Adrenal gland (tissue), 5 donors: Measurements from ENCODE around the gene LILRB5.

Experiments used
- POLR2A ChIP-seq, 2 donors: fragments of 450-650 bp; IDR thresholded peaks; one replicate each; pipeline ENCODE4 v1.6.1; 2017; ENCODE audit warnings: antibody characterized with exemption in 2 of 2, mild to moderate bottlenecking in 2 of 2, moderate library complexity in 1 of 2
- TF ChIP-seq, protein P1 (sequence below), 6 experiments: fragments of 450-650 bp in 4 of 6; fragments of 200-600 bp in 2 of 6; sonication (generic) in 1 of 6; IDR thresholded peaks; 1 replicate in 5 of 6; 2 replicates in 1 of 6; pipeline versions ENCODE4 v1.5.1 to v1.8.0; 2016 to 2021; ENCODE audit warnings: antibody characterized with exemption in 6 of 6, mild to moderate bottlenecking in 2 of 6, moderate library complexity in 1 of 6
- donor health status: DM: no; HTN: no; CAD: no.

DNA sequence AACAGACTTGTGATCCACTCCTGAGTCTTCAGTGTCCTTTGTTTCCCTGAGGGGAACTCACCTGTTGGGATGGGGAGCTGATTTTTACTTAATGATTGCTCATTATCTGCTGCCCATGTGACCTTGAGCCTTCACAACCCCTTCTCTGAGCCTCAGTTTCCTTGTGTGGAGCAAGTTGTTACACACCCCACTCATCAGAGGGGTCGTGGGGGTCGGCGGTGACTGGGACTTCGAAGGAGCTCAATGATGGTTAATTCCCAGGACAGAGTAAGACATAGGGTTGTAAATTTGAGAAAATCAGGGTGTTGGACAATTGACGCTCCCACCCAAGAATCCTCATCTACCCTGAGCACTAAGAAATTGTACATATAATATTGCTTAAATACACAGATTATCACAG lies 42.4 kb upstream of the LILRB5 start:
- TF ChIP-seq, protein P1, sequence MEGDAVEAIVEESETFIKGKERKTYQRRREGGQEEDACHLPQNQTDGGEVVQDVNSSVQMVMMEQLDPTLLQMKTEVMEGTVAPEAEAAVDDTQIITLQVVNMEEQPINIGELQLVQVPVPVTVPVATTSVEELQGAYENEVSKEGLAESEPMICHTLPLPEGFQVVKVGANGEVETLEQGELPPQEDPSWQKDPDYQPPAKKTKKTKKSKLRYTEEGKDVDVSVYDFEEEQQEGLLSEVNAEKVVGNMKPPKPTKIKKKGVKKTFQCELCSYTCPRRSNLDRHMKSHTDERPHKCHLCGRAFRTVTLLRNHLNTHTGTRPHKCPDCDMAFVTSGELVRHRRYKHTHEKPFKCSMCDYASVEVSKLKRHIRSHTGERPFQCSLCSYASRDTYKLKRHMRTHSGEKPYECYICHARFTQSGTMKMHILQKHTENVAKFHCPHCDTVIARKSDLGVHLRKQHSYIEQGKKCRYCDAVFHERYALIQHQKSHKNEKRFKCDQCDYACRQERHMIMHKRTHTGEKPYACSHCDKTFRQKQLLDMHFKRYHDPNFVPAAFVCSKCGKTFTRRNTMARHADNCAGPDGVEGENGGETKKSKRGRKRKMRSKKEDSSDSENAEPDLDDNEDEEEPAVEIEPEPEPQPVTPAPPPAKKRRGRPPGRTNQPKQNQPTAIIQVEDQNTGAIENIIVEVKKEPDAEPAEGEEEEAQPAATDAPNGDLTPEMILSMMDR (IDR thresholded peaks at IDR 0.05), result no peak
- TF ChIP-seq POLR2A (IDR thresholded peaks at IDR 0.05), result no peak
